Left ventricle myocardium inferior (tissue), 1 donor: ENCODE results near the gene SLC38A10. TPM values are rescaled to one million over a fixed set of nuclear protein-coding genes. Genes with fewer than 3 reads are reported as not detected.

ENCODE experiments used
- DNase-seq: peaks from one replicate; pipeline ENCODE4 v3.0.0-alpha.2; 2020
- H3K27ac ChIP-seq: fragments of 200-600 bp; replicated peaks from 2 replicates; pipeline ENCODE4 v1.8.0; 2021
- H3K27me3 ChIP-seq: fragments of 200-600 bp; 2 replicates; pipeline ENCODE4 v1.8.0; 2021; ENCODE audit warnings: low read depth
- H3K36me3 ChIP-seq: fragments of 200-600 bp; 2 replicates; pipeline ENCODE4 v1.8.0; 2021
- H3K4me1 ChIP-seq: fragments of 200-600 bp; 2 replicates; pipeline ENCODE4 v1.8.0; 2021
- H3K4me3 ChIP-seq: fragments of 200-600 bp; 2 replicates; pipeline ENCODE4 v1.8.0; 2021; ENCODE audit warnings: mild to moderate bottlenecking, moderate library complexity
- H3K9me3 ChIP-seq: fragments of 200-600 bp; replicated peaks from 2 replicates; pipeline ENCODE4 v1.8.0; 2021
- CTCF ChIP-seq: fragments of 200-600 bp; IDR thresholded peaks from 2 replicates; pipeline ENCODE4 v1.8.0; 2021; ENCODE audit warnings: antibody characterized with exemption, mild to moderate bottlenecking, borderline replicate concordance
- intact Hi-C: fragments of 100-400 bp; cut with micrococcal nuclease; formaldehyde crosslinking; loops from one replicate; pipeline ENCODE4 v1.11.0; 2022
- total RNA-seq: library from RNA; stranded (reverse); fragmentation: NEBNext Ultra II Directional; extraction: Animal tissue kit (Norgen Biotek cat#: 25700); gene quantifications from one replicate; pipeline ENCODE4 v1.2.1, GENCODE V29; 2021
- donor health status: DM: no; HTN: yes; CAD: no; lungs with severe emphysema.

Gene SLC38A10
- total RNA-seq, 1 donor from 2014 or later, result 50.1 TPM

GRCh38 chr17:81247339-81247990 is 47.6 kb downstream of the SLC38A10 start:
- DNase-seq, result no peak
- Histone ChIP-seq H3K9me3 (no peaks in the 10 kb centered on the region), H3K27ac (no peak overlapping the region), H3K4me1 (peaks cover 16% of the 10 kb centered on the region), H3K27me3 (no peaks in the 10 kb centered on the region), H3K36me3 (peaks cover 27% of the 10 kb centered on the region), H3K4me3 (no peak overlapping the region)
- intact Hi-C loops, result no loop called here
- TF ChIP-seq CTCF, result no peak

GRCh38 chr17:81246679-81247338 is 48.3 kb downstream of the SLC38A10 start:
- intact Hi-C loops, result no loop called here
- no peak for TF ChIP-seq CTCF
- Histone ChIP-seq H3K9me3 (no peaks in the 10 kb centered on the region), H3K4me3 (no peak overlapping the region), H3K36me3 (peaks cover 20% of the 10 kb centered on the region), H3K27ac (no peak overlapping the region), H3K27me3 (no peaks in the 10 kb centered on the region), H3K4me1 (peaks cover 10% of the 10 kb centered on the region)
- DNase-seq, result no peak

GRCh38 chr17:81246343-81246670 is 48.8 kb downstream of the SLC38A10 start:
- Histone ChIP-seq H3K27ac (no peak overlapping the region), H3K4me3 (no peak overlapping the region), H3K36me3 (peaks cover 19% of the 10 kb centered on the region), H3K27me3 (no peaks in the 10 kb centered on the region), H3K4me1 (peaks cover 5% of the 10 kb centered on the region), H3K9me3 (no peaks in the 10 kb centered on the region)
- DNase-seq, result no peak
- TF ChIP-seq CTCF, result no peak
- intact Hi-C loops, result no loop called here

- Histone ChIP-seq H3K9me3 (no peaks in the 10 kb centered on the region), H3K27ac (no peak overlapping the region), H3K36me3 (peaks cover 18% of the 10 kb centered on the region), H3K27me3 (no peaks in the 10 kb centered on the region), H3K4me3 (no peak overlapping the region), H3K4me1 (peaks cover 2% of the 10 kb centered on the region)
- DNase-seq, result no peak
- no peak for TF ChIP-seq CTCF
- intact Hi-C loops, result no loop called here
These were observed 49.3 kb downstream of the SLC38A10 start for GRCh38 chr17:81245665-81246342.

- intact Hi-C loops, result no loop called here
- Histone ChIP-seq H3K36me3 (peaks cover 14% of the 10 kb centered on the region), H3K27me3 (no peaks in the 10 kb centered on the region), H3K4me3 (no peak overlapping the region), H3K27ac (no peak overlapping the region), H3K9me3 (no peaks in the 10 kb centered on the region), H3K4me1 (peaks cover 8% of the 10 kb centered on the region)
- no peak for DNase-seq
- no peak for TF ChIP-seq CTCF
These were observed 50.0 kb downstream of the SLC38A10 start for GRCh38 chr17:81245024-81245664.
